ENCODE data around the gene ZNF550. TPM values are rescaled to one million over a fixed set of nuclear protein-coding genes. Genes with fewer than 3 reads are reported as not detected.
A peak's percentile ranks its signal among the peaks of the same experiment; 100 is the strongest.

Gene ZNF550
- 5.5 and 8.6 TPM in 2 replicates for total RNA-seq

DNA sequence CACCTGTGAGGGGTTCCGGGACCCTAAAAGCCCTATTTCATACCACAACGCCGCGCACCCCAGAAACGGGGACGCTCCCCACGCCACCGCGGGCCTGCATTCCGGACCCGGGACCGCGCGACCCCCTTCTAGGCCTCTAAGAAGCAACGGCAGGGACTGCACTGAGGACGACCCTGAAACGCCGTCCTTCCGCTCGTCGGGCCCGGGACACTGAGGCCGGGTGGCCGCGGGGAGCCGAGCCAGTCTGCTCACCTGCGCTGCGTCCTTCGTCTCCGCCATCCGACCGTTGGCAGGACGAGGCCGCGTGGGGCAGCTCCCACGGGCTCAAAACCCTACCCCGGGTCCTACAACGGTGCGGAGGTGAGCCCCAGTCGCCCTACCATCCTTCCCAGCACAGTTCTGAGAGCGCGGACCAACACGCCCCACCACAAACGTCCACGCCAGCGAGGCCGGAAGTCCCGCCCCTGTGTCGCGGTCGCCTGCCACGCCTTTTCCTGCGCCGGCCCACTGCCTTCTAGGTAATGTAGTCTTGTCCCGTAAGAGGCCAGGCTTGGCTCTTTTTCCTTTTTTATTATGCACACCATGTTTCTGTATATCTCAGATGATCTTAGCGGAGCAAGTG lies at the start of gene ZNF550:
Gene ZNF550, minus strand, starts transcription at position 460 of the 622 bp plus-strand sequence. Its CDS starts 181 bp downstream, at position 279.
- TF ChIP-seq, protein P1, sequence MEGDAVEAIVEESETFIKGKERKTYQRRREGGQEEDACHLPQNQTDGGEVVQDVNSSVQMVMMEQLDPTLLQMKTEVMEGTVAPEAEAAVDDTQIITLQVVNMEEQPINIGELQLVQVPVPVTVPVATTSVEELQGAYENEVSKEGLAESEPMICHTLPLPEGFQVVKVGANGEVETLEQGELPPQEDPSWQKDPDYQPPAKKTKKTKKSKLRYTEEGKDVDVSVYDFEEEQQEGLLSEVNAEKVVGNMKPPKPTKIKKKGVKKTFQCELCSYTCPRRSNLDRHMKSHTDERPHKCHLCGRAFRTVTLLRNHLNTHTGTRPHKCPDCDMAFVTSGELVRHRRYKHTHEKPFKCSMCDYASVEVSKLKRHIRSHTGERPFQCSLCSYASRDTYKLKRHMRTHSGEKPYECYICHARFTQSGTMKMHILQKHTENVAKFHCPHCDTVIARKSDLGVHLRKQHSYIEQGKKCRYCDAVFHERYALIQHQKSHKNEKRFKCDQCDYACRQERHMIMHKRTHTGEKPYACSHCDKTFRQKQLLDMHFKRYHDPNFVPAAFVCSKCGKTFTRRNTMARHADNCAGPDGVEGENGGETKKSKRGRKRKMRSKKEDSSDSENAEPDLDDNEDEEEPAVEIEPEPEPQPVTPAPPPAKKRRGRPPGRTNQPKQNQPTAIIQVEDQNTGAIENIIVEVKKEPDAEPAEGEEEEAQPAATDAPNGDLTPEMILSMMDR (IDR thresholded peaks at IDR 0.05; ENCODE audit: insufficient read depth, low read depth, low read length) = no peak
- DNase-seq (ENCODE audit: low read depth) = peak; percentile 88
- peak within 1 kb of the TSS; percentile 96 for H3K4me3 ChIP-seq (ENCODE audit: low read depth, low read length)

DNA sequence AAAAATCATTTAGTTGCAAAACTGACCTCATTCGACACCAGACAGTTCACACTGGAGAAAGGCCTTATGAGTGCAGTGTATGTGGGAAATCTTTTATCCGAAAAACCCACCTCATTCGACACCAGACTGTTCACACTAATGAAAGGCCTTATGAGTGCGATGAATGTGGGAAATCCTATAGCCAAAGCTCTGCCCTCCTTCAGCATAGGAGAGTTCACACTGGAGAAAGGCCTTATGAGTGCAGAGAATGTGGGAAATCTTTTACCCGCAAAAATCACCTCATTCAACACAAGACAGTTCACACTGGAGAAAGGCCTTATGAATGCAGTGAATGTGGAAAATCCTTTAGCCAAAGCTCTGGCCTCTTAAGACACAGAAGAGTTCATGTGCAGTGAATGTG lies 47.3 kb upstream of the ZNF550 start:
- DNase-seq (ENCODE audit: low read depth) = no peak
- no peak overlapping the region for H3K4me3 ChIP-seq (ENCODE audit: low read depth, low read length)
- TF ChIP-seq, protein P1 (IDR thresholded peaks at IDR 0.05; ENCODE audit: insufficient read depth, low read depth, low read length) = no peak

DNA sequence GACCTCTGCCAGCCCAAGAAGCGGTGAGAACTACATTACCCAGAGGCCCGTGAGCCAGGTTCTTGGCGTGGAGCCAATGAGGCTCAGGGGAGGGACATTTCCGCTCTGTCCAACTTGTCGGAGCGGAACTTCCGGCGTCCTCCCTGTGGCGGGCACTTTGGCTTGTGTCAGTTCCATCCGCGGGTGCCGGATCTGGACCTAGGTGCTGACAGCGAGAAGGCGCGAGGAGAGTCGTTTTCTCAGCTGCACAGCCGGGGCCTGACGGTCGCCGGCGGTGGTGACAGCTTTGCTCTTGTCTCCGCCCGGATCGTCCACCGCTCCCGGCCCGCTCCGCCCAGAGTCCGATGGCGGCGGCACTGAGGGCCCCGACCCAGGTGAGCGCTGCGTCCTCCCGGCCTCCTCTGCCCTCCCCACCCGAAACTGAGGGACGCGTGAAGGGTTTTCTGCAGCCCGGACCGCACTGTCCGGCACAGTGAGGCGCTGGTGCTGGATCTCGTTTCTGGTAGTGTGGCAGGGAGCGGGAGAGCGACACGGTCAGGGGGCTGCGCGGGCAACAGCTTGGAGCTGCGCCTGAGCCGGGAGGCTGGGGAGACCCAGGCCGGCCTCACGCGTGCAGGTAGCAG lies 40.2 kb upstream of the ZNF550 start, which contains the start of gene ZNF530:
Gene ZNF530, plus strand, starts transcription at position 125 of the 623 bp plus-strand sequence. CDS start 4,461 bp downstream, outside the sequence.
- peak within 1 kb of the TSS; percentile 71 for H3K4me3 ChIP-seq (ENCODE audit: low read depth, low read length)
- TF ChIP-seq, protein P1 (IDR thresholded peaks at IDR 0.05; ENCODE audit: insufficient read depth, low read depth, low read length) = no peak
- peak; percentile 91 for DNase-seq (ENCODE audit: low read depth)

DNA sequence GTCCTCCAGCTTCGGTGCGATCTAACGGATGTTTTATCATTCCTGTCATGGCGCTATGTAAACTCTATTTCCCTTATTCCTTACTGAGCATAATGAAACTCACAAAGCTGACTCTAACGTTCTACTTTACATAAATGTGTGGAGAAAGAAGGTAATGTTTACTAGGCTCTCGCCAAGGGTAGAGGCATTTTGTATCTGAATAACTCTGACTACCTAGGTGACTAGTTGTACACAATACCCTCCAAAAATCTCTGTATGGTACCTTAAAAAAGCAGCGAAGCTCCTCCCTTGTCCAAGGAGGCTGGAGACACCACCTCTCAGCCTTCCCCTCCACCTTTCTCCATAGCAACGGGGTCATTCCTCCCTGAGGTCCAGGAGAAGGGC lies 39.7 kb upstream of the ZNF550 start:
- no peak for DNase-seq (ENCODE audit: low read depth)
- H3K4me3 ChIP-seq (ENCODE audit: low read depth, low read length) = peak overlapping the region; percentile 71
- TF ChIP-seq, protein P1 (IDR thresholded peaks at IDR 0.05; ENCODE audit: insufficient read depth, low read depth, low read length) = no peak

DNA sequence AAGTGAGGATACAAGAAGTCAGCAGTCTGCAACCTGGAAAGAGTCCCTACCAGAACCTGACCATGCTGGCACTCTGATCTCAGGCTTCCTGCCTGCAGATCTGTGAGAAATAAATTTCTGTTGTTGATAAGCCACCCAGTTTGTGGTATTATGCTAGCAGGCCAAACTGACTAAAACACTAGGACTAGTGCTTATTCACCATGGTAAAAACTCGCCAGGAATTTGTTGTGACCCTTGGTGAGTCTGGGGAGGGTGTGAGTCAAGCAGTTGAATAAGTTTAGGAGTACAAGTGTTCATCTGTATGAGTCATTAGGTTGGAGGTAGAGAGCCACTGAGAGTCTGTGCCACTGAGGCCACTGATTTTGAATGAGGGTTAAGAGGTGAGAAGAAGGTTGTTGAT lies 27.9 kb upstream of the ZNF550 start:
- no peak for DNase-seq (ENCODE audit: low read depth)
- H3K4me3 ChIP-seq (ENCODE audit: low read depth, low read length) = no peak overlapping the region
- TF ChIP-seq, protein P1 (IDR thresholded peaks at IDR 0.05; ENCODE audit: insufficient read depth, low read depth, low read length) = no peak

DNA sequence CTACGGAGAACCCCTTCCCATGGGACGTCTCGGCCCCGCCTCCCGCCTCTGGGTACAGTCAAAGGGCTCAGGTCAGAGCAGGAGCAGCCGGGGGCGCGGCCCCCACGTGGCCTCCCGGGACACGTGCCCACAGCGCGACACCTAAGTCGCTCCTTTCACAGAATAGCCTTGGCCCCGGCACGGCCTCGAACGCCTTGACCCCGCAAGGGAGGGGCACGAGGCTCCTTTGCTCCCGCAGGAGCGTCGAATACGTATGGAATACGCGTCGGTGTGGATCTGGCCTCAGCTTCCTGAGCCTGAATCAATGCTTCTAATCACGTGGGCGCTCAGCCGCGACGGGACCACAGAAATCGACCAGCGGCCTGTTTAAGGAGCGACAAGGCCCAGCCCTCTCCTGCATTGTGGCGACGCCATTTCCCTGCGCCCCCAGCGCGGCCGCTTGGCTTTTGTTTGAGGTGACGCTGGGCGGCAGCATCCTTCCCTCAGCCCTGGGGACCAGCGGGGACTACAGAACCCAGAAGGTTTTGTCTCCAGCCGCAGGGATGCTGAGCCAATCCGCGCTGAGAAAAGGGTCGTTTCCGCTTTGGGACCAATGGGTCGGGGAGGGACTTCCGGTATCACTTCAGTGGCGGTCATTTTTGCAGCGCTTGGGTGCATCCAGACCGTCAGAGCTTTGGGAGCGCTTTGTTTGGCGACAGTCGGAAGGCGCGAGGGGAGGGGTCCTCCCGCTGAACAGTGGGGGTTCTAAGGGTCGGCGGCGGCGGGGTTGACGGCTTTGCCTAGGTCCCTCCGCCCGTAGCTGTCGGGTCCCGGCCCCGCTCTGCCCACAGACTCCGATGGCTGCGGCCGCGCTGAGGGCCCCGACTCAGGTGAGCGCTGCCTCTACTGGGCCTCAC lies 24.1 kb upstream of the ZNF550 start, which contains the start of gene ZIK1:
Gene ZIK1, plus strand, starts transcription at position 625 of the 896 bp plus-strand sequence. Its CDS starts 212 bp downstream, at position 837.
- TF ChIP-seq, protein P1 (IDR thresholded peaks at IDR 0.05; ENCODE audit: insufficient read depth, low read depth, low read length) = no peak
- DNase-seq (ENCODE audit: low read depth) = peak; percentile 91
- peak within 1 kb of the TSS; percentile 71 for H3K4me3 ChIP-seq (ENCODE audit: low read depth, low read length)

Data from fibroblast of villous mesenchyme (primary cell).